ENCODE measurements around the gene HNF4A.

HNF4A gene

DNA sequence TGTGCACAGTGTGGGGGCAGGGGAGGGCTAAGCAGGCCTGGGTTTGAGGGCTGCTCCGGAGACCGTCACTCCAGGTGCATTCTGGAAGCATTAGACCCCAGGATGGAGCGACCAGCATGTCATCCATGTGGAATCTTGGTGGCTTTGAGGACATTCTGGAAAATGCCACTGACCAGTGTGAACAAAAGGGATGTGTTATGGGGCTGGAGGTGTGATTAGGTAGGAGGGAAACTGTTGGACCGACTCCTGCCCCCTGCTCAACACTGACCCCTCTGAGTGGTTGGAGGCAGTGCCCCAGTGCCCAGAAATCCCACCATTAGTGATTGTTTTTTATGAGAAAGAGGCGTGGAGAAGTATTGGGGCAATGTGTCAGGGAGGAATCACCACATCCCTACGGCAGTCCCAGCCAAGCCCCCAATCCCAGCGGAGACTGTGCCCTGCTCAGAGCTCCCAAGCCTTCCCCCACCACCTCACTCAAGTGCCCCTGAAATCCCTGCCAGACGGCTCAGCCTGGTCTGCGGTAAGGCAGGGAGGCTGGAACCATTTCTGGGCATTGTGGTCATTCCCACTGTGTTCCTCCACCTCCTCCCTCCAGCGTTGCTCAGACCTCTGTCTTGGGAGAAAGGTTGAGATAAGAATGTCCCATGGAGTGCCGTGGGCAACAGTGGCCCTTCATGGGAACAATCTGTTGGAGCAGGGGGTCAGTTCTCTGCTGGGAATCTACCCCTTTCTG, 76.2 kb downstream of the HNF4A start:
- no peak overlapping the region for H2AFZ ChIP-seq
- no peak overlapping the region for H3K9ac ChIP-seq
- no peaks in the 10 kb centered on the region for H3K9me3 ChIP-seq (ENCODE audit: control insufficient read depth, low read length)
- H3K4me3 ChIP-seq (ENCODE audit: low read depth, low read length), result no peak overlapping the region
- H3K4me1 ChIP-seq, result no peaks in the 10 kb centered on the region
- H3K79me2 ChIP-seq, result no peaks in the 10 kb centered on the region
- H3K27ac ChIP-seq, result no peak overlapping the region
- H3K27me3 ChIP-seq (ENCODE audit: control insufficient read depth, insufficient read depth, low read length), result no peaks in the 10 kb centered on the region
- H3K4me2 ChIP-seq (ENCODE audit: low read length), result no peak overlapping the region
- TF ChIP-seq, protein P1, sequence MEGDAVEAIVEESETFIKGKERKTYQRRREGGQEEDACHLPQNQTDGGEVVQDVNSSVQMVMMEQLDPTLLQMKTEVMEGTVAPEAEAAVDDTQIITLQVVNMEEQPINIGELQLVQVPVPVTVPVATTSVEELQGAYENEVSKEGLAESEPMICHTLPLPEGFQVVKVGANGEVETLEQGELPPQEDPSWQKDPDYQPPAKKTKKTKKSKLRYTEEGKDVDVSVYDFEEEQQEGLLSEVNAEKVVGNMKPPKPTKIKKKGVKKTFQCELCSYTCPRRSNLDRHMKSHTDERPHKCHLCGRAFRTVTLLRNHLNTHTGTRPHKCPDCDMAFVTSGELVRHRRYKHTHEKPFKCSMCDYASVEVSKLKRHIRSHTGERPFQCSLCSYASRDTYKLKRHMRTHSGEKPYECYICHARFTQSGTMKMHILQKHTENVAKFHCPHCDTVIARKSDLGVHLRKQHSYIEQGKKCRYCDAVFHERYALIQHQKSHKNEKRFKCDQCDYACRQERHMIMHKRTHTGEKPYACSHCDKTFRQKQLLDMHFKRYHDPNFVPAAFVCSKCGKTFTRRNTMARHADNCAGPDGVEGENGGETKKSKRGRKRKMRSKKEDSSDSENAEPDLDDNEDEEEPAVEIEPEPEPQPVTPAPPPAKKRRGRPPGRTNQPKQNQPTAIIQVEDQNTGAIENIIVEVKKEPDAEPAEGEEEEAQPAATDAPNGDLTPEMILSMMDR (IDR thresholded peaks at IDR 0.05), result no peak
- H3K36me3 ChIP-seq (ENCODE audit: control insufficient read depth, insufficient read depth, low read length), result no peaks in the 10 kb centered on the region

DNA sequence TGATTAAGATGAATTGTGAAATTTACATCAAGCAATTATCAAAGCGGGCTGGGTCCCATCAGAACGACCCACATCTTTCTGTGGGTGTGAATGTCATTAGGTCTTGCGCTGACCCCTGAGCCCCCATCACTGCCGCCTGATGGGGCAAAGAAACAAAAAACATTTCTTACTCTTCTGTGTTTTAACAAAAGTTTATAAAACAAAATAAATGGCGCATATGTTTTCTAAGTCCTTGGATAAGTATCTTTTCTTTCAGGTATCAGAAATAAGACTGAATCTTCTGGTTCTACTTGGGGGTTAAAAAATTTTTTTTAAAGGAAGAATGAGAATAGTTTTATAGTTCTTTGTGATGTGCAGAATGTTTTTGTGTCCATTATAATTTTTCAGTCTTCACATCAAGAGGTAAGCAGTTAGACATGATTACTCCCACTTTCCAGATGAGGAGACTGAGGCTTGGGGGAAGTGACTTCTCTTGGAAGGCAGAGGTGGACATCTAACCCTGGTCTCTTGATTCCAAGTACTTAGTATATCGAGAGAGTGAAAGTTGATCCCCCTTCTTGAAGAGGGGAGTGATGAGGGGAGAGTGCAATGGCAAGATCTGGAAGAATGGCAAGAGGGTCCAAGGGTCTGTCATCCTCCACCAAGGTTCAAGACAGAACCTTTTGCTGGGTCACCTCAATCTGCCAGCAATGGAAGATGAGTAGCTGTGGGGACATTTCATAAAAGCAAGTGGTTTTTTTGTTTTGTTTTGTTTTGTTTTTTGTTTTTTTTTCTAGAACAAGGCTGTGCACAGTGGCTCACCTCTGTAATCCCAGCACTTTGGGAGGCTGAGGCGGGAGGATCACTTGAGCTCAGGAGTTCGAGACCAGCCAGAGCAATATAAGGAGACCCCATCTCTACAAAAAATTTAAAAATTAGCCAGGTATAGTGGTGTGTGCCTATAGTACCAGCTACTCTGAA, 77.4 kb downstream of the HNF4A start:
- no peaks in the 10 kb centered on the region for H3K4me1 ChIP-seq
- no peak overlapping the region for H3K9ac ChIP-seq
- no peak overlapping the region for H3K4me2 ChIP-seq (ENCODE audit: low read length)
- no peak overlapping the region for H3K4me3 ChIP-seq (ENCODE audit: low read depth, low read length)
- TF ChIP-seq, protein P1 (IDR thresholded peaks at IDR 0.05), result no peak
- no peak overlapping the region for H2AFZ ChIP-seq
- H3K79me2 ChIP-seq, result no peaks in the 10 kb centered on the region
- H3K27me3 ChIP-seq (ENCODE audit: control insufficient read depth, insufficient read depth, low read length), result no peaks in the 10 kb centered on the region
- H3K27ac ChIP-seq, result no peak overlapping the region
- no peaks in the 10 kb centered on the region for H3K36me3 ChIP-seq (ENCODE audit: control insufficient read depth, insufficient read depth, low read length)
- H3K9me3 ChIP-seq (ENCODE audit: control insufficient read depth, low read length), result no peaks in the 10 kb centered on the region

DNA sequence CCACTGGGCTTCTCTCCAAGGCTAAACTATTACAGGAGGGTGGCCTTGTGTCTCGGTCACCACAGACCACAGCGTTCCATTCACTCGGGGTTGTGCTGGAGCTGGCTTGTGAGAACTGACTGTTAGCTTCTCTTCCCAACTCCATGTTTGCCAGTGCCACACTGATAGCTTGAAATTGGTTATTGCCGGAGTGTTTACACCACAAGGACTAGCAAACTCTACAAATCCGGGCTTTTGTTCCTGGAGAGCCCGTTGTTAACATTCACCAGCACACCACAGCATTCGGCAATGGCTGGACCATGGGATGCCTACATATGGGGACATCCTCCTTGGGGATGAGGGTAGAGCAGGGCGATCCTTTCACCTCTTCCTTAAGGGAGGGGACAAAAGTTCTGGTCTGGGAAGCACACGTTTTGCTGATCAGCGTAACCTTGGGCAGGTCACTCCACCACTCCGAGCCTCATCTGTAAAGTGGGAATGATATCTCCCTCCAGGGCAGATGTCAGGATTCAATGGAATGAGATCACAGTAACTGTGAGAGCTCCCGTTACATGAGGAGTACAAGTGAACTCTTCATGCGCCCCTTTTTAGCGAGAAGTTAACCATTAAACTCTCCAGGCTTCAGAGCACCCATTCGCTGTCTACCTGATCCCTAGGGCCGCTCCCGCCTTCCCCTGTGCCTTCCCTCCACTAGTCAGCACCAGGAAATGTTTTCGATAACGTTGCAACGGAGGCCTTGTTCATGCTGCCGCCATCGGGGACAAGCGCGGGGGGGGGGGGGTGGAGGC, 78.4 kb downstream of the HNF4A start:
- TF ChIP-seq, protein P1 (IDR thresholded peaks at IDR 0.05), result no peak
- Histone ChIP-seq H3K4me1 (no peaks in the 10 kb centered on the region), H2AFZ (no peak overlapping the region), H3K4me2 (ENCODE audit: low read length) (no peak overlapping the region), H3K27ac (no peak overlapping the region), H3K9ac (no peak overlapping the region), H3K27me3 (ENCODE audit: control insufficient read depth, insufficient read depth, low read length) (no peaks in the 10 kb centered on the region), H3K36me3 (ENCODE audit: control insufficient read depth, insufficient read depth, low read length) (no peaks in the 10 kb centered on the region), H3K4me3 (ENCODE audit: low read depth, low read length) (no peak overlapping the region), H3K79me2 (no peaks in the 10 kb centered on the region), H3K9me3 (ENCODE audit: control insufficient read depth, low read length) (no peaks in the 10 kb centered on the region)

DNA sequence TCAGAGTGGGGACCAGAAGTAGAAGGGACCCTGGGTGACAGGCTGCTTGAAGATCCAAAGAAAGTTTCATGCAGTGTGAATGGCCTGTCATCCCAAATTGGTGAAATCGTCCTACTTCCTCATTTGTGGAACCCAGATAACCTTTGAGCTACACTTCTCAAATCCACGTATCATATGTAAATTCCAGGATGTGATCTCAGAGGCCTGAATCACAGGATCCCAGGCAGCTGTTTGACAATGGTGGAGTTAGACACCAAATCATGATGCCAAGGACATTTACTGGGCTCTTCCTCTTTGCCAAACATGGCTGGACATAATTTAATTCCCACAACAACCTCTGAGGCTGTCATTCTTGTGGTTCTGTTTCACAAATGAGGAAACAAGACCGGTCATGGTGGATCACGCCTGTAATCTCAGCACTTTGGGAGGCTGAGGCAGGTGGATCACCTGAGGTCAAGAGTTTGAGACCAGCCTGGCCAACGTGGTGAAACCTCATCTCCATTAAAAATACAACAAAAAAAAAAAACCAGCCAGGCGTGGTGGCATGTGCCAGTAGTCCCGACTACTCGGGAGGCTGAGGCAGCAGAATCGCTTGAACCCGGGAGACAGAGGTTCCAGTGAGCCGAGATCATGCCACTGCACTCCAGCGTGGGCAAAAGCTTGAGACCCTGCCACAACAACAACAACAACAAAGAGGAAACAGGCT, 80.3 kb downstream of the HNF4A start:
- Histone ChIP-seq H3K9me3 (ENCODE audit: control insufficient read depth, low read length) (no peaks in the 10 kb centered on the region), H3K79me2 (no peaks in the 10 kb centered on the region), H3K9ac (no peak overlapping the region), H3K4me3 (ENCODE audit: low read depth, low read length) (no peak overlapping the region), H3K4me2 (ENCODE audit: low read length) (no peak overlapping the region), H2AFZ (no peak overlapping the region), H3K36me3 (ENCODE audit: control insufficient read depth, insufficient read depth, low read length) (no peaks in the 10 kb centered on the region), H3K27ac (no peak overlapping the region), H3K27me3 (ENCODE audit: control insufficient read depth, insufficient read depth, low read length) (no peaks in the 10 kb centered on the region), H3K4me1 (no peaks in the 10 kb centered on the region)
- TF ChIP-seq, protein P1 (IDR thresholded peaks at IDR 0.05), result no peak
